ENCODE measurements around the gene GGT1.

GGT1 gene

DNA sequence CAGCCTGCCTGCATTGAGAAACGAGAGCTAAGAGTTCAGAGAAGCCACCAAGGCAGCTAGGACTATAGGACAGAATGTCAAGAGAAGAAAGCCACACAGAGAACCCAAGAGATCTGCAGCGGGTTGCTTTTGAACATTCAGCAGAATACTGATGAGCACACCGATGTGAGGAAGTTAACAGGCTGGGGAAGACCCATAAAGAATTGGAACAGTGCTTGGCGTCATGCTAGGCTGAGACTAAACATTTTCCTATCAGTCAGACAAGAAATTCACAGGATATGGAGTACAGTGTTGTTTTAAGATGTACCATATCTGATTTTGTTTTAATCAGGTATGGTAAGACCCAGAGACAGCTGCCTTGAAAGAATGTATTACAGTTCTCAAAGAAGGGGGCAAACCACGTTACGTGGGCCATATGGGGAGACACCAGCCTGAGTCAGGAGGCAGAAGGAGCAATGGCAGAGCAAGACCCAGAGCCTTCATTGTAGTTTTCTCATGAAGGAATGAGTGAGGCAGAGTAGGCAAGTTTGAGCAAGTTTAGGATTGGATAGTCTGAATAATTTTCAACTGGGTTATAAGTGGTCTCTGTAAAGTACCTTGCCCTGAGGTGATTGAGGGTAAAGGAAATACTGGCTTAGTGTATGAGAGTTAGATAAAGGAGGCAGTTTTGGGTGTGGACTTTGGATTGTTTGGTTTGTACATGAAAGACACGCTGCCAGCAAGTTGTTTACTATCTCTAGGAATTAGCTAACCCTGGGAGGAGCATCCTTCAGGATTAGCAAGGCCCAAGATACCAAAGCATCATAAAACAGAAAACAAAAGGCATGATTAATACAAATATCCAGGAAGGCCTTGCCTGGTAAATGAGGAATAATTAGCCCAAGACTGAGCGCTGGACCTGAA, 24.4 kb upstream of the GGT1 start:
- no peaks in the 10 kb centered on the region for H3K4me1 ChIP-seq (ENCODE audit: insufficient read depth, low read length)
- no peaks in the 10 kb centered on the region for H3K9me3 ChIP-seq (ENCODE audit: control insufficient read depth, insufficient read depth, low read length)
- peaks cover 17% of the 10 kb centered on the region for H3K36me3 ChIP-seq (ENCODE audit: insufficient read depth, low read length)
- no peak overlapping the region for H3K9ac ChIP-seq (ENCODE audit: low read depth, low read length)

GRCh38 chr22:24579258-24579601, 23.8 kb upstream of the GGT1 start:
- H3K36me3 ChIP-seq (ENCODE audit: insufficient read depth, low read length) = peaks cover 12% of the 10 kb centered on the region
- H3K9ac ChIP-seq (ENCODE audit: low read depth, low read length) = no peak overlapping the region
- no peaks in the 10 kb centered on the region for H3K9me3 ChIP-seq (ENCODE audit: control insufficient read depth, insufficient read depth, low read length)
- H3K4me1 ChIP-seq (ENCODE audit: insufficient read depth, low read length) = no peaks in the 10 kb centered on the region

DNA sequence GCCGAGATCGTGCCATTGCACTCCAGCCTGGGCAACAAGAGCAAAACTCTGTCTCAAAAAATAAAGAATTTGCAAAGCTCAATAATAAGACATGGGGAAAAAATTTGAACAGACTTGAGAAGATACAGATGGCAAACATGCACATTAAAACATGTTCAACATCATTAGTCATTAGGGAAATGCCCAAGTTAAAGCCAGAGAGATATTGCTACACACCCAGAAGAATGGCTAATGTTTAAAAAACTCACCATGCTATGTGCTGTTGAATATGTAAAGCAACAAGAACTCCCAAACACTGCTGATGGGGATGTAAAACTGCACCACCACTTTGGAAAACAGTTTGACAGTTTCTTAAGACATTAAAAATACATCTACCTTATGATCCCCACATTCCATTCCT, 22.7 kb upstream of the GGT1 start:
- Histone ChIP-seq H3K36me3 (ENCODE audit: insufficient read depth, low read length) (peaks cover 3% of the 10 kb centered on the region; the same call in 1 of the 2 replicates), H3K4me1 (ENCODE audit: insufficient read depth, low read length) (no peaks in the 10 kb centered on the region), H3K9ac (ENCODE audit: low read depth, low read length) (no peak overlapping the region), H3K9me3 (ENCODE audit: control insufficient read depth, insufficient read depth, low read length) (no peaks in the 10 kb centered on the region)

- Histone ChIP-seq H3K36me3 (ENCODE audit: insufficient read depth, low read length) (no peaks in the 10 kb centered on the region), H3K9ac (ENCODE audit: low read depth, low read length) (no peak overlapping the region), H3K9me3 (ENCODE audit: control insufficient read depth, insufficient read depth, low read length) (no peaks in the 10 kb centered on the region), H3K4me1 (ENCODE audit: insufficient read depth, low read length) (no peaks in the 10 kb centered on the region)
Observed at GRCh38 chr22:24582056-24582814, 20.8 kb upstream of the GGT1 start.

GRCh38 chr22:24583221-24584165, 19.5 kb upstream of the GGT1 start:
- Histone ChIP-seq H3K36me3 (ENCODE audit: insufficient read depth, low read length) (no peaks in the 10 kb centered on the region), H3K4me1 (ENCODE audit: insufficient read depth, low read length) (no peaks in the 10 kb centered on the region), H3K9ac (ENCODE audit: low read depth, low read length) (no peak overlapping the region)

DNA sequence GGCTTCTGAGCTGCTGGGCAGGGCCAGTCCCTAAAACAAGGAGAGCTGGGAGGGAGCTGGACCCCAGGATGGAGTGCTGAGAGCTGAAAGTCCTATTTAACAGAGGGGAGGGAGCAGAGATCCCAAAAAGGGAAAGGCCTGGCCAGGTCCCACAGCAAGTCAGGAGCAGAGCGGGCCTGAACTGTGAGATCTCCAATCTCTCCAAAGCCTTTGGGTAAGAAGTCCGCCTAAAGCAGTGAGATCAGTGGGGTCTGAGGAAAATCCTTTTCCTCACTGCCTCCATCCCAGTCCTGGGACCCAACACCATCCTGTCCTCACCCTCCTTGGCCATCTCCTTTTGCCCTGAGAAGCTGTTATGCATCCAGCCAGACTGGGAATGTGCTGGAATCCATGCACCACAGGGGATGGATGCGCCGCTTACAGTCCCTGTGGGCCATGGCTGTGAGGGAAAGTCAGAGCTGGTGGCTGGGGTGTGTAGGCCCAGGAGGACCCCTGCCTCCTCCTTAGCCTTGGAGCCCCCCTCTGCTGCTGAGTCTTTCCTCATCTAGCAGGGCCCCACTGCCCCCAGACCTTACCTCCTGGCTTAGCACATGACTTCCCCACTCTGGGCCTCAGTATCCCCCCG, 18.7 kb upstream of the GGT1 start:
- H3K4me1 ChIP-seq (ENCODE audit: insufficient read depth, low read length) = no peaks in the 10 kb centered on the region
- no peak overlapping the region for H3K9ac ChIP-seq (ENCODE audit: low read depth, low read length)
- no peaks in the 10 kb centered on the region for H3K9me3 ChIP-seq (ENCODE audit: control insufficient read depth, insufficient read depth, low read length)
- no peaks in the 10 kb centered on the region for H3K36me3 ChIP-seq (ENCODE audit: insufficient read depth, low read length)

More at GRCh38 chr22:24583221-24584165, 19.5 kb upstream of the GGT1 start:
- no peaks in the 10 kb centered on the region for H3K9me3 ChIP-seq (ENCODE audit: control insufficient read depth, insufficient read depth, low read length)

DNA sequence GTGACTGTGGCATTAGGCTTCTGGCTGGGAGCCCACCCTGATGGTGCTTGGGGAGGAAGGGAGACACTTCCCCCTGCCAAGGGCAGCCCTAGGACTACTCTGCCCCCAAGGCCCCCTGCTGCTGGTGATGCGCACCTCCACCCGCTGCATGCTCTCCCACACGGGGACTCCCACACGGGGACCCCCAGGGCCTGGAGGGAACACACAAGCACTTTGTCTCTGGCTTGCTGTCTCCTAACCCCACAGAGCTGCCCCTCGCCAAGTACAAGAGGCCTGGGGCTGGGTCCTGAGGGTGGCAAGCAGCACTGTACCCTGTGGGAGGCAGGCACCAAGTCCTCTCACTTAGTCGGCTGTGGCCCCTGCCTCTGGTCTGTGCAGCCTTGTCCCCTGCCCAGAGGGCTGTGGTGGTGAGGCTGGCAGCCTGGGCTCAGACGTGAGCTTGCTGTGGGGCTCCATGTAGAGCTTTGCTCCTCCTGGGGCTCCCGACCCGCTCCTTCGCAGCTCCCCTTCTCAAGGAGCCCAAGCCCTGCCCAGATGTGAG, 18.1 kb upstream of the GGT1 start:
- Histone ChIP-seq H3K36me3 (ENCODE audit: insufficient read depth, low read length) (no peaks in the 10 kb centered on the region), H3K4me1 (ENCODE audit: insufficient read depth, low read length) (no peaks in the 10 kb centered on the region), H3K9ac (ENCODE audit: low read depth, low read length) (no peak overlapping the region)

DNA sequence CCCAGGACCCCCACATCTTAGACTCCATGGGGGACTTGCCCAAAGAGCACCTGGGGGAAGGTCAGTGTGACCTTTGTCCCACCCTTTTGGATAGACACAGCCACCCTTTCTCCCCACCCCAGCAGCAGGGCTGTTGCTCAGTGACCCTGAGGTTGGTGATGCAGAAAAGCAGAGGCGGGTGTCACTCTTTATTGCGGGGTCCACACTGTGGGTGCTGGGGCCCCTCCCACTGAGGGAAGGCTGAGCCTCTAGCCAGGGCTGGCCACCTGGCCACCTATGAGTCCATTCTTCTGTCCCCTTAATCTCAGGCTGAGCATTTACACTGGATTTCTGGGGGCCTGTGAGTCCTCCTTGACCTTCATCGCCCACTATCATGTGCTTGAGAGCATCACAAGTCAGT, 17.5 kb upstream of the GGT1 start:
- H3K9me3 ChIP-seq (ENCODE audit: control insufficient read depth, insufficient read depth, low read length) = no peaks in the 10 kb centered on the region
- H3K4me1 ChIP-seq (ENCODE audit: insufficient read depth, low read length) = no peaks in the 10 kb centered on the region
- no peaks in the 10 kb centered on the region for H3K36me3 ChIP-seq (ENCODE audit: insufficient read depth, low read length)
- no peak overlapping the region for H3K9ac ChIP-seq (ENCODE audit: low read depth, low read length)

More for the DNA sequence above, 18.1 kb upstream of the GGT1 start:
- no peaks in the 10 kb centered on the region for H3K9me3 ChIP-seq (ENCODE audit: control insufficient read depth, insufficient read depth, low read length)

- Histone ChIP-seq H3K9ac (ENCODE audit: low read depth, low read length) (no peak overlapping the region), H3K36me3 (ENCODE audit: insufficient read depth, low read length) (no peaks in the 10 kb centered on the region), H3K4me1 (ENCODE audit: insufficient read depth, low read length) (no peaks in the 10 kb centered on the region), H3K9me3 (ENCODE audit: control insufficient read depth, insufficient read depth, low read length) (no peaks in the 10 kb centered on the region)
Observed at GRCh38 chr22:24585927-24586546, 17.0 kb upstream of the GGT1 start.

DNA sequence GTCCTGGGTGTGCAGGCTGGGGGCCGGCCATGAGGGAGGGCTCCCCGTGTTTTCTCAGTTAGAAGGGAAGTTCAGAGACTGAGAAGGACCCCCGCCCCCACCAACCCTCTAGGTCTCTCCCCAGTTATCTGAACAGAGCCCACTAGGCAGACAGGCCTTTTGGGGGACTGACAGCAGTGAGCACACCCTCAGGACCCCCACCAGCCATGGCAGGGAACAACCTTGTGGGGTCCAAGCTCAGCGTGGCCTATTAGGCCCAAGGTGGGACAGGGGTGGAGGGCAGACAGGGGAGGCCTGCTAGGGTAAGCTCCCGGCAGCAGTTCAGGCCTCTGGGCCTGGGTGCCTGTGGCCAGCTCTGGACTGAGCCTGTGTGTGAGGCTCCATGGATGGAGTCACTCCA, 15.7 kb upstream of the GGT1 start:
- no peaks in the 10 kb centered on the region for H3K4me1 ChIP-seq (ENCODE audit: insufficient read depth, low read length)
- no peaks in the 10 kb centered on the region for H3K9me3 ChIP-seq (ENCODE audit: control insufficient read depth, insufficient read depth, low read length)
- no peak overlapping the region for H3K9ac ChIP-seq (ENCODE audit: low read depth, low read length)
- no peaks in the 10 kb centered on the region for H3K36me3 ChIP-seq (ENCODE audit: insufficient read depth, low read length)

- Histone ChIP-seq H3K9ac (ENCODE audit: low read depth, low read length) (no peak overlapping the region), H3K9me3 (ENCODE audit: control insufficient read depth, insufficient read depth, low read length) (no peaks in the 10 kb centered on the region), H3K4me1 (ENCODE audit: insufficient read depth, low read length) (no peaks in the 10 kb centered on the region), H3K36me3 (ENCODE audit: insufficient read depth, low read length) (no peaks in the 10 kb centered on the region)
Observed at GRCh38 chr22:24587948-24588347, 15.0 kb upstream of the GGT1 start.

DNA sequence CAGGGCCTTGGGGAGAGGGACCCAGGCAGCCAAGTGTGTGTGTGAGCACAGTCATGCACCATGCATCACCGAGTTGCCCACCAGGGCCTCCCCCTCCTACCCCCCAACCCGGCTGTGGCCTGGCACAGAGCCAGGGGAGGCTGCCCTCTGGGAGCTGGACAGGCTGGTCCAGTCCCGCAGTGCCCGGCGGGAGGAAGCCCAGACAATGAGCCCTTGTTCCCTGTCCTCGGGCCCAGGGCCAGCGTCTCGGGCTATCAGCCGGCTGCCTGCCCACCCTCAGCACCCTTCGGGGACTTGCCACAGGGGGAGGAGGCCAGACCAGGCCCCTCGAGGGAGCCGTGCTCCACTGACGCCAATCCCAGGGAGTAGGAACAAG, 14.6 kb upstream of the GGT1 start:
- H3K9ac ChIP-seq (ENCODE audit: low read depth, low read length) = no peak overlapping the region
- H3K9me3 ChIP-seq (ENCODE audit: control insufficient read depth, insufficient read depth, low read length) = no peaks in the 10 kb centered on the region
- H3K36me3 ChIP-seq (ENCODE audit: insufficient read depth, low read length) = no peaks in the 10 kb centered on the region
- H3K4me1 ChIP-seq (ENCODE audit: insufficient read depth, low read length) = no peaks in the 10 kb centered on the region

DNA sequence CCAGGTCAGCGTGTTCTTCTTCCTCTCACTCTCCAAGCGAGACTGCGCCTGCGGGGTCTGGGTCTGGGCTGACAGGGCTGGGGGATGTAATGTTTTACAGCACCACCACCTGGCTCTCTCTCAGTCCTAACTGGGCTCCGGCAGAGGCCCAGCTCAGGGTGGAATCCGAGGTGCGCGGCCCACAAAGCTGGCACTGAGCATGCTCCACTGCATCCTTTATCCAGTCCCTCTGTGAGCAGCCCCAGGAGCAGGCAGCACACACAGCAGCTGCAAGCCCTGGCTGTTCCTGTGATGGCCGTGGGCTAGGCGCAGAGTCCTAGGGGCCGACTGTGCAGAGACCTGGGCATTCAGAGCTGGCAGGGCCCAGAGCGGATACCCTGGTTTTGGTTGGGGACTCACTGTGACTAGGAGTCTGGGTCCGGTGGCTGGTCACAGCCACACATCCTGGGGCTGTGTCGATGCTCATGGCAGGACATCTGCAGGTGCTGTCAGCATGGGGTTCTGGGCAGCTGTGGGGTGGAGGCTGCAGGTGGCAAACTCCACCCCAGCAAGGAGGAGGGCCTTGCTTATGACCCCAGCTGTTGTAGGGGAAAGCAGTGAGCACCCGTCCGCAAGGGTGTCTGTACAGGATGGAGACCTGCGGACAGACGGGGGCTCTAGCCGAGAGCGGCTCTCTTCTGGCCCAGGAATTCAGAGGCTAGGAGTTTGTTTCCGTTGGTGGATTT, 14.1 kb upstream of the GGT1 start:
- H3K9ac ChIP-seq (ENCODE audit: low read depth, low read length) = no peak overlapping the region
- H3K36me3 ChIP-seq (ENCODE audit: insufficient read depth, low read length) = no peaks in the 10 kb centered on the region
- H3K4me1 ChIP-seq (ENCODE audit: insufficient read depth, low read length) = no peaks in the 10 kb centered on the region; the same call in 1 of the 2 replicates
- no peaks in the 10 kb centered on the region for H3K9me3 ChIP-seq (ENCODE audit: control insufficient read depth, insufficient read depth, low read length)

Data from ES-I3 (cell line).